Renal pelvis (tissue), 4 donors: ENCODE data around the gene MMD. TPM values are rescaled to one million over a fixed set of nuclear protein-coding genes. Genes with fewer than 3 reads are reported as not detected.
"Not testable (repeated sequence)": the region's sequence is repeated elsewhere in the genome, so short reads cannot be mapped to it uniquely, and the experiment has no call there.

Experiments
- DNase-seq: peaks from one replicate; pipeline ENCODE4 v3.0.0-alpha.2; 2013
- polyA plus RNA-seq, 3 donors: library from polyadenylated mRNA; unstranded; fragments of 120-200 nt; gene quantifications; one replicate each; pipeline ENCODE4 v1.2.1, GENCODE V29; 2013; ENCODE audit not compliant: insufficient read length in 3 of 3

Gene MMD
- polyA plus RNA-seq, 3 donors = 18.0 to 20.8 (median 18.9) TPM

GRCh38 chr17:55446581-55447205 lies 25.1 kb upstream of the MMD start:
- DNase-seq = no peak

- DNase-seq = not testable (repeated sequence)
Measured at GRCh38 chr17:55446004-55446403, 24.4 kb upstream of the MMD start.

GRCh38 chr17:55444471-55445441 lies 23.1 kb upstream of the MMD start:
- no peak for DNase-seq

GRCh38 chr17:55443904-55444303 lies 22.3 kb upstream of the MMD start:
- DNase-seq = no peak

GRCh38 chr17:55442953-55443683 lies 21.5 kb upstream of the MMD start:
- no peak for DNase-seq

GRCh38 chr17:55442462-55442861 lies 20.8 kb upstream of the MMD start:
- DNase-seq = no peak

GRCh38 chr17:55441544-55441943 lies 19.9 kb upstream of the MMD start:
- no peak for DNase-seq

- no peak for DNase-seq
Measured at GRCh38 chr17:55440391-55440790, 18.8 kb upstream of the MMD start.

- no peak for DNase-seq
Measured at GRCh38 chr17:55437159-55437605, 15.5 kb upstream of the MMD start.

GRCh38 chr17:55436224-55437158 lies 14.9 kb upstream of the MMD start:
- no peak for DNase-seq

GRCh38 chr17:55435408-55435807 lies 13.8 kb upstream of the MMD start:
- DNase-seq = no peak

- no peak for DNase-seq
Measured at GRCh38 chr17:55434721-55435120, 13.1 kb upstream of the MMD start.

- no peak for DNase-seq
Measured at GRCh38 chr17:55433629-55434422, 12.2 kb upstream of the MMD start.

- no peak for DNase-seq
Measured at GRCh38 chr17:55433029-55433628, 11.5 kb upstream of the MMD start.

GRCh38 chr17:55432358-55433028 lies 10.9 kb upstream of the MMD start:
- DNase-seq = no peak

GRCh38 chr17:55431914-55432313 lies 10.3 kb upstream of the MMD start:
- DNase-seq = not testable (repeated sequence)

- DNase-seq = no peak
Measured at GRCh38 chr17:55430541-55431288, 9.1 kb upstream of the MMD start.

GRCh38 chr17:55427587-55427882 lies 5.9 kb upstream of the MMD start:
- no peak for DNase-seq
